Tibial nerve (tissue), 4 donors: ENCODE results near the gene VPREB3.

ENCODE experiments used
- CTCF ChIP-seq, 5 experiments: fragments of 200-600 bp in 3 of 5; fragments of 450-650 bp in 2 of 5; sonication (generic) in 3 of 5; IDR thresholded peaks; one replicate each; pipeline ENCODE4 v1.5.1; 2016 to 2019; ENCODE audit warnings: antibody characterized with exemption in 5 of 5, mild to moderate bottlenecking in 3 of 5, moderate library complexity in 2 of 5
- EP300 ChIP-seq, 2 donors: sonication (generic); formaldehyde crosslinking; IDR thresholded peaks; one replicate each; pipeline ENCODE4 v1.6.1; 2017; ENCODE audit warnings: antibody characterized with exemption in 2 of 2, mild to moderate bottlenecking in 1 of 2
- POLR2A ChIP-seq, 2 donors: fragments of 450-650 bp; IDR thresholded peaks; one replicate each; pipeline ENCODE4 v1.6.1; 2017; ENCODE audit warnings: antibody characterized with exemption in 2 of 2, mild to moderate bottlenecking in 2 of 2, moderate library complexity in 2 of 2

GRCh38 chr22:23801238-23801821 is 47.1 kb upstream of the VPREB3 start:
- TF ChIP-seq CTCF (IDR thresholded peaks at IDR 0.05) (no peak), POLR2A (IDR thresholded peaks at IDR 0.05) (no peak), EP300 (IDR thresholded peaks at IDR 0.05) (no peak)
